ENCODE results near the gene PPP6R1. TPM values are rescaled to one million over a fixed set of nuclear protein-coding genes. Genes with fewer than 3 reads are reported as not detected.

PPP6R1 gene
- total RNA-seq, 1 experiment from 2014 or later, result 70.6 TPM

DNA sequence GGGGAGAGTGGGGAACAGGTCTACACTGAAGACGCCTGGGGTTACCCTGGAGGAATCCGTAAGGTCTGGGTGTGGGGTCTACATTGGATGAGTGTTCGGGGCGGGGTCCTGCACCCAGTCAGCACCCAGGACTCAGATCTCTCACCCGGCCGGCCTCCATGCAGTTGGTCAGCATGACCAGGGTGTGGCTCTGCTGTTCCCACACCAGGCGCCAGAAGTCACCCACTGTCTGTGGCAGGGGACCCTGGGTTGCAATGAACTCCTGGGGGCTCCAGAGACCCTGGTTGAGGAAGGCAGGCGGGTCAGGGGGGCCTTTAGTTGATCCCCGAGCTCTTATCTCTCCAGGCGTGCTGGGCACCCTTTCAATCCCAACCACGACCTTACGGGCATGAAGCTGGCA is 72.7 kb downstream of the PPP6R1 start:
- no TSS peak for BruUV-seq (replicated peaks)
- ChIA-PET CTCF (interaction anchor here (1.0 kb wide), 1 partner anchor 10 kb away, joined by 4 read pairs; no protein-coding TSS in a partner anchor), POLR2A (interaction anchor here (0.5 kb wide), 1 partner anchor 36 kb away, joined by 3 read pairs; no protein-coding TSS in a partner anchor)
- no peak overlapping the region for H3K4me3 Mint-ChIP-seq (ENCODE audit: unreplicated experiment)
- peaks cover 7% of the 10 kb centered on the region for H3K36me3 Mint-ChIP-seq (ENCODE audit: insufficient read depth, unreplicated experiment)
- H3K9me3 Mint-ChIP-seq (ENCODE audit: unreplicated experiment), result no peaks in the 10 kb centered on the region
- TF ChIP-seq, protein P1, sequence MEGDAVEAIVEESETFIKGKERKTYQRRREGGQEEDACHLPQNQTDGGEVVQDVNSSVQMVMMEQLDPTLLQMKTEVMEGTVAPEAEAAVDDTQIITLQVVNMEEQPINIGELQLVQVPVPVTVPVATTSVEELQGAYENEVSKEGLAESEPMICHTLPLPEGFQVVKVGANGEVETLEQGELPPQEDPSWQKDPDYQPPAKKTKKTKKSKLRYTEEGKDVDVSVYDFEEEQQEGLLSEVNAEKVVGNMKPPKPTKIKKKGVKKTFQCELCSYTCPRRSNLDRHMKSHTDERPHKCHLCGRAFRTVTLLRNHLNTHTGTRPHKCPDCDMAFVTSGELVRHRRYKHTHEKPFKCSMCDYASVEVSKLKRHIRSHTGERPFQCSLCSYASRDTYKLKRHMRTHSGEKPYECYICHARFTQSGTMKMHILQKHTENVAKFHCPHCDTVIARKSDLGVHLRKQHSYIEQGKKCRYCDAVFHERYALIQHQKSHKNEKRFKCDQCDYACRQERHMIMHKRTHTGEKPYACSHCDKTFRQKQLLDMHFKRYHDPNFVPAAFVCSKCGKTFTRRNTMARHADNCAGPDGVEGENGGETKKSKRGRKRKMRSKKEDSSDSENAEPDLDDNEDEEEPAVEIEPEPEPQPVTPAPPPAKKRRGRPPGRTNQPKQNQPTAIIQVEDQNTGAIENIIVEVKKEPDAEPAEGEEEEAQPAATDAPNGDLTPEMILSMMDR (IDR thresholded peaks at IDR 0.05; ENCODE audit: unreplicated experiment), result no peak
- peaks cover 14% of the 10 kb centered on the region for H3K4me1 Mint-ChIP-seq (ENCODE audit: insufficient read depth, unreplicated experiment)
- no peak for DNase-seq (ENCODE audit: unreplicated experiment)
- H3K27ac Mint-ChIP-seq (ENCODE audit: low read depth, unreplicated experiment), result no peak overlapping the region
- intact Hi-C loops (cut with micrococcal nuclease), result no loop called here
- H3K27me3 Mint-ChIP-seq (ENCODE audit: insufficient read depth, unreplicated experiment), result peaks cover 14% of the 10 kb centered on the region

DNA sequence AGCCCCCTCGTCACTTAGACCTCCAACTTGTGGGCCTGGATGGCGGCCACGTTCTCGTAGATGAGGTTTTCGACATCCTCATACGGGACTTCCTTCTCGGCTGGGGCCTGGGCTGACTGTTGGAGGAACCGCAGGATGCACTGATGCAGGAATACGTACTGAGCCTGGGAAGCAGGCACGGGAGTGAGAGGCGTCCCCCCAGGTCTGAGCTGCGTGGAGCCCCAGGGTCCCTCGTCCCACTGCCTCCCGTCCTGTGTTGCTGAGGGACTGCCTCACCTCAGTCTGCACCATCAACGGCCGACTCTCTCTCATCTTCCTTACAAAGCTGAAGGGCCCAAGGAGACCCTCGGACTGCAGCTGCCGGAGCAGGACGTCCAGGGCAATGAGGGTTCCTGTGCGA is 77.1 kb downstream of the PPP6R1 start:
- peaks cover 29% of the 10 kb centered on the region for H3K27me3 Mint-ChIP-seq (ENCODE audit: insufficient read depth, unreplicated experiment)
- TF ChIP-seq, protein P1 (IDR thresholded peaks at IDR 0.05; ENCODE audit: unreplicated experiment), result no peak
- H3K9me3 Mint-ChIP-seq (ENCODE audit: unreplicated experiment), result no peaks in the 10 kb centered on the region
- CTCF ChIA-PET, result no interaction called here
- POLR2A ChIA-PET, result interaction anchor here (0.6 kb wide), 1 partner anchor 64 kb away, joined by 3 read pairs; the partner anchor contains the start of gene PPP1R12C
- intact Hi-C loops (cut with micrococcal nuclease), result no loop called here
- no peak for DNase-seq (ENCODE audit: unreplicated experiment)
- BruUV-seq (replicated peaks), result no TSS peak
- peaks cover 10% of the 10 kb centered on the region for H3K4me1 Mint-ChIP-seq (ENCODE audit: insufficient read depth, unreplicated experiment)
- no peak overlapping the region for H3K27ac Mint-ChIP-seq (ENCODE audit: low read depth, unreplicated experiment)
- peaks cover 12% of the 10 kb centered on the region for H3K36me3 Mint-ChIP-seq (ENCODE audit: insufficient read depth, unreplicated experiment)
- no peak overlapping the region for H3K4me3 Mint-ChIP-seq (ENCODE audit: unreplicated experiment)

Small RNA genes within 50 kb of the gene (microRNA-seq; reads per million reads assigned to microRNA genes)
- 1.2 reads per million for gene MIR6802
- gene MIR6803, result 1.7 reads per million, percentile 11 among the genes with 10 or more reads in this experiment
- gene MIR6804, result 2.2 reads per million, percentile 16 among the genes with 10 or more reads in this experiment

Other genes with a start within 250 kb of the PPP6R1 start
- 0.27 TPM in 1 of 2 replicates, not detected in the other for gene GP6, start 220.8 kb downstream of the PPP6R1 start, total RNA-seq (2022)
- 20.2 and 25.8 TPM in 2 replicates for gene RDH13, start 195.9 kb downstream of the PPP6R1 start, total RNA-seq (2022)
- gene EPS8L1, start 183.1 kb downstream of the PPP6R1 start, total RNA-seq (2022), result 9.9 and 17.9 TPM in 2 replicates
- 76.4 and 88.6 TPM in 2 replicates for gene PPP1R12C, start 141.4 kb downstream of the PPP6R1 start, total RNA-seq (2022)
- gene TNNT1, start 109.8 kb downstream of the PPP6R1 start, total RNA-seq (2022), result 32.3 and 46.8 TPM in 2 replicates
- gene TNNI3, start 101.3 kb downstream of the PPP6R1 start, total RNA-seq (2022), result 0.89 TPM in 1 of 2 replicates, not detected in the other
- gene DNAAF3, start 92.4 kb downstream of the PPP6R1 start, total RNA-seq (2022), result 3.9 and 4.9 TPM in 2 replicates
- not detected in 2 replicates for gene SYT5, start 78.7 kb downstream of the PPP6R1 start, total RNA-seq (2022)
- gene PTPRH, start 49.5 kb downstream of the PPP6R1 start, total RNA-seq (2022), result 0.56 and 2.3 TPM in 2 replicates
- 4.2 and 4.7 TPM in 2 replicates for gene TMEM86B, start 30.3 kb downstream of the PPP6R1 start, total RNA-seq (2022)
- gene HSPBP1, start 21.1 kb upstream of the PPP6R1 start, total RNA-seq (2022), result 49.2 and 53.1 TPM in 2 replicates
- gene BRSK1, start 25.0 kb upstream of the PPP6R1 start, total RNA-seq (2022), result 3.8 and 5.1 TPM in 2 replicates
- not detected in 2 replicates for gene TMEM150B, start 66.3 kb upstream of the PPP6R1 start, total RNA-seq (2022)
- 12.9 and 16.8 TPM in 2 replicates for gene KMT5C, start 80.9 kb upstream of the PPP6R1 start, total RNA-seq (2022)
- 0.33 and 0.93 TPM in 2 replicates for gene COX6B2, start 95.7 kb upstream of the PPP6R1 start, total RNA-seq (2022)
- gene GARIN5B, start 104.2 kb upstream of the PPP6R1 start, total RNA-seq (2022), result not detected in 2 replicates
- 4.2 TPM in 2 replicates for gene IL11, start 111.4 kb upstream of the PPP6R1 start, total RNA-seq (2022)
- 0.58 and 0.59 TPM in 2 replicates for gene TMEM190, start 117.8 kb upstream of the PPP6R1 start, total RNA-seq (2022)
- 10.6 and 14.9 TPM in 2 replicates for gene TMEM238, start 125.3 kb upstream of the PPP6R1 start, total RNA-seq (2022)
- 2,816 and 2,868 TPM in 2 replicates for gene RPL28, start 126.9 kb upstream of the PPP6R1 start, total RNA-seq (2022)
- gene UBE2S, start 148.8 kb upstream of the PPP6R1 start, total RNA-seq (2022), result 331 and 345 TPM in 2 replicates
- not detected in 2 replicates for gene SHISA7, start 184.3 kb upstream of the PPP6R1 start, total RNA-seq (2022)
- gene ISOC2, start 202.6 kb upstream of the PPP6R1 start, total RNA-seq (2022), result 34.3 and 59.9 TPM in 2 replicates
- gene C19orf85, start 205.7 kb upstream of the PPP6R1 start, total RNA-seq (2022), result 0.23 and 0.32 TPM in 2 replicates
- 6.2 and 12.1 TPM in 2 replicates for gene ZNF628, start 217.6 kb upstream of the PPP6R1 start, total RNA-seq (2022)
- gene NAT14, start 226.2 kb upstream of the PPP6R1 start, total RNA-seq (2022), result 16.6 and 22.8 TPM in 2 replicates
- 0.33 and 0.59 TPM in 2 replicates for gene SSC5D, start 229.4 kb upstream of the PPP6R1 start, total RNA-seq (2022)